Activated CD4-positive, alpha-beta T cell treated with anti-CD3 and anti-CD28 coated beads for 48 hours (primary cell): ENCODE results near the gene DYNLRB1.
"Not testable (repeated sequence)": the region's sequence is repeated elsewhere in the genome, so short reads cannot be mapped to it uniquely, and the experiment has no call there.

ENCODE experiments used
- DNase-seq: peaks from one replicate; pipeline ENCODE4 v3.0.0-alpha.2; 2020

The DYNLRB1 gene

GRCh38 chr20:34516247-34517113, at the start of gene DYNLRB1:
TSS of gene DYNLRB1 (plus strand) at chr20:34516422. CDS start at chr20:34516459, 37 bp downstream.
- peak; percentile 97 for DNase-seq

GRCh38 chr20:34468951-34469350, 47.3 kb upstream of the DYNLRB1 start:
- no peak for DNase-seq

GRCh38 chr20:34472246-34472925, 43.8 kb upstream of the DYNLRB1 start:
- no peak for DNase-seq

- DNase-seq, result peak; percentile 53
Measured at GRCh38 chr20:34473262-34473883, 42.8 kb upstream of the DYNLRB1 start.

GRCh38 chr20:34475979-34476736, 40.1 kb upstream of the DYNLRB1 start:
- peak; percentile 48 for DNase-seq

- DNase-seq, result no peak
Measured at GRCh38 chr20:34479627-34480026, 36.6 kb upstream of the DYNLRB1 start.

- not testable (repeated sequence) for DNase-seq
Measured at GRCh38 chr20:34482154-34482553, 34.1 kb upstream of the DYNLRB1 start.

- DNase-seq, result not testable (repeated sequence)
Measured at GRCh38 chr20:34483585-34484220, 32.5 kb upstream of the DYNLRB1 start.

- DNase-seq, result no peak
Measured at GRCh38 chr20:34485068-34485634, 31.1 kb upstream of the DYNLRB1 start.

GRCh38 chr20:34491226-34491931, 24.8 kb upstream of the DYNLRB1 start:
- DNase-seq, result no peak

GRCh38 chr20:34491932-34492509, 24.2 kb upstream of the DYNLRB1 start:
- no peak for DNase-seq

GRCh38 chr20:34493646-34494045, 22.6 kb upstream of the DYNLRB1 start:
- DNase-seq, result no peak

GRCh38 chr20:34495307-34495706, 20.9 kb upstream of the DYNLRB1 start:
- DNase-seq, result no peak

- no peak for DNase-seq
Measured at GRCh38 chr20:34495916-34496315, 20.3 kb upstream of the DYNLRB1 start.

- not testable (repeated sequence) for DNase-seq
Measured at GRCh38 chr20:34497596-34497995, 18.6 kb upstream of the DYNLRB1 start.

GRCh38 chr20:34500823-34501222, 15.4 kb upstream of the DYNLRB1 start:
- no peak for DNase-seq

GRCh38 chr20:34506480-34506879, 9.7 kb upstream of the DYNLRB1 start:
- DNase-seq, result no peak

- no peak for DNase-seq
Measured at GRCh38 chr20:34507702-34508413, 8.4 kb upstream of the DYNLRB1 start.

GRCh38 chr20:34510575-34510974, 5.6 kb upstream of the DYNLRB1 start:
- DNase-seq, result no peak

- DNase-seq, result no peak
Measured at GRCh38 chr20:34511891-34512265, 4.3 kb upstream of the DYNLRB1 start.
